UCSD-AML1 (cell line): ENCODE results near the gene SNAP23.

Experiments used
- DNase-seq: peaks from one replicate; lab custom pipeline; 2025; ENCODE audit not compliant: unreplicated experiment; lab: John Stamatoyannopoulos, UW

The SNAP23 gene

DNA sequence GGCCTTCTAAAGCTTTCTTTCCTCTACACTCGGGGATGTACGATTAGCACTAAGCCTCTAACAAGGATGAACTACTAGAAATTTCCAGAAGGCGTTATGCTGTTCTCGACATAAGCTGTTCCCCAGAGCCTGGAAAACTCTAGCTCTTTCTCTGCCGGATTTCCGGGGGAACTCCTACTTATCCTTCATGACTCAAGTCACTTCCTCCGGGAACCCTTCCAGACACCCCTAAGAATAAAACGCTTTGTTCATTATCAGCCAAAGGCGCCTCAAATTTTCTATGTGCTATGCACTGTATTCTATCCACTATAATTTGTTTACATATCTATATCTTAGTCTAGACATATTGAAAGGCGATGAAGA is 455 bp upstream of the SNAP23 start:
- DNase-seq: peak; percentile 50

DNA sequence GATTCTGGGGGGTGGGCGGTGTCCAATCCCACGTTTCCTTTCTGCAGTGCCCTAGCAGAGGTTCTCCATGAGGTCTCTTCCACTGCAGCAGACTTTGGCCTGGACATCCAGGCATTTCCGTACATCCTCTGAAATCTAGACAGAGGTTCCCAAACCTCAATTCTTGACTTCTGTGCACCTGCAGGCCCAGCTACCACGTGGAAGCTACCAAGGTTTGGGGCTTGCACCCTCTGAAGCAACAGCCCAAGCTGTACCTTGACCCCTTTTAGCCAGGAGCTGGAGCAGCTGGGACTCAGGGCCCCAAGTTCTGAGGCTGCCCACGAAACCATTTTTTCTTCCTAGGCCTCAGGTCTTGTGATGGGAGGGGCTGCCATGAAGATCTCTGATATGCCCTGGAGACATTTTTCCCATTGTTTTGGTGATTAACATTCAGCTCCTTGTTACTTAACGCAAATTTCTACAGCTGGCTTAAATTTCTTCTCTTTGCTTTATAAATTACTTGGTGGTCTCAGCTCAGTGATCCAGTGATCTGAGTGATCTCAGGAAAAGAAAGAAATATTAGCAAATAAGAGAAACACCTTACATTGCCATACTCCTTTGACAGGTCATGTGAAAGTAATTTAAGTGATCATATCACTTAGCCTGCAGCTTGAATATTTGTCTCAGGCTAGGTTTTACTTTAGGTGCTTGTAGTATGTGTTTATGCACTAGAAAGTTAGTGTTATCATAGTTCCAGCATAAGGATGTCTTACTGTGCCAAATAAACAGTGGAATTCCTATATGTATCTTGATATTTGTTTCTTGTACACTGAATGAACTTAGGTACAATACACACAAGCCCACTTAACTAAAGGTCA is 3.0 kb downstream of the SNAP23 start:
- DNase-seq: no peak

DNA sequence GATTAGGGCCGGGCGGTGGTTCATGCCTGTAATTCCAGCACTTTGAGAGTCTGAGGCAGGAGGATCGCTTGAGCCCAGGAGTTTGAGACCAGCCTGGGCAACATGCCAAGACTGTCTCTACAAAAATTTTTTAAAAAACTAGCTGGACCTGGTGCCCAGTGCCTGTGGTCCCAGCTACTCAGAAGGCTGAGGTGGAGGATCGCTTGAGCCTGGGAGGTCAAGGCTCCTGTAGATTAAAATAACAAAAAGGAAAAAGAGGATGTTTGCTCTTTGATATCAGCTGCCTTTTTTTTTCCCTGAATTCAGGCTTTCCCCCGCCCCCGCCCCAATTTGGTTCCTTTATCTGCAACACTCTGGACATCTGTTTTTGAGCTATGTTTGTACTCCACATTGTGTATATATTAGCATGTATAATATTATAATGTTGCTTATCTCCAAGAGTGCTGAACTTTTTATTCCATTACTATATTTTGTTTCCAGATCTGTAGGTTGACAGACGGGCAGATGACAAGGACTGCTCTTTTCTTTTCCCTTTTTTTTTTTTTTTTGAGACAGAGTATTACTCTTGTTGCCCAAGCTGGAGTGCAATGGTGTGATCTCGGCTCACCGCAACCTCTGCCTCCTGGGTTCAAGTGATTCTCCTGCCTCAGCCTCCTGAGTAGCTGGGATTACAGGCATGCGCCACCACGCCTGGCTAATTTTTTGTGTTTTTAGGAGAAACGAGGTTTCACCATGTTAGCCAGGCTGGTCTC is 4.6 kb downstream of the SNAP23 start:
- DNase-seq: peak; percentile 59

DNA sequence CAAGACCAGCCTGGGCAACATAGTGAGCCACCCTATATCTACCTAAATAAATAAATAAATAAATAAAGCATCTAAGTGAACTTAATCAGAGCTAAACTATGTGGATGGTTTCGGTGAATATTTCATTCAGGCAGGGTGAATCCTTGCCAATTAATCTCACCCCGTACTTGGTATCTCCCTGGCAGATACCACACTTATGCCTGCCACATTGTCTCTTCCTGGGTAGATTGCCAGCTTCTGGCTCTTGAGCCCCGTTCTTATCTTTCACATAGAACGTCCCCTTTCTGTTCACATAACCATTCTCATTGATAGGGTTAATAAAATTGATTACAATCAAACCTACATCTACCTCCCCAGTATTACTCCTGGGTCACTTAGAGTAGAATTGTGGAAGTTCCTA is 7.0 kb downstream of the SNAP23 start:
- DNase-seq: no peak

DNA sequence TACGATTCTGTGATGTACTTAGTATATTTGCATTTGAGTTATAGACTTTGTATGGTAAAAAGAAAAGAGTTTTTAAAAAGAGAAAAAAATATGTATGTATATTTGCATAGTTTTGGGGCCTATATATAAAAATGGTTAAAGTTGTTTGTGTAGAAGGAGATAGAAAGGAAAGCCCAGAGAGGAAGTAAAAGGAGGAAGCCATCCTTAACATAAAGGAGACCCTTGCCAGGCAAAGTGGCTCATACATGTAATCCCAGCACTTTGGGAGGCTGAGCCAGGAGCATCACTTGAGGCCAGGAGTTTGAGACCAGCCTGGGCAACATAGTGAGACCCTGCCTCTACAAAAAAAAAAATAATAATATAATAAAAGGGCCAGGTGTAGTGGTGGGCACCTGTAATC is 8.4 kb downstream of the SNAP23 start:
- DNase-seq: no peak

DNA sequence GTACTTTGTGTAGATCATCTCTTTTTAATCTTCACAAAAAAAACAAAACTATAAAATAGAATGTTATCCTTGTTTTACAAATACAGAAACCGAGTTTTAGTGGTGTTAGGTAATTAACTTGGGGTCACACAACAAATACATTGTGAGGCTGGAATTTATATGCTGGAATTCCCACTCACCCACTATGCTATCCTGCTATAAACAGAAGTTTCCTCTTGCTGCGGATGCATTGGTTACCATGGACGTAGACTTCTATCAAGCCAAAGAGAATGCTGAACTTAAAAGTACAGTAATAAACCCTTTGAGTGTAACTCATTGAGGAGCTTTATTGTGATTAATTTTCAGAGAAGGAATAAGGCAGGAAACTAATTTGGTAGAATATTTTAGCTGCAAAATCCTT is 9.2 kb downstream of the SNAP23 start:
- DNase-seq: no peak

DNA sequence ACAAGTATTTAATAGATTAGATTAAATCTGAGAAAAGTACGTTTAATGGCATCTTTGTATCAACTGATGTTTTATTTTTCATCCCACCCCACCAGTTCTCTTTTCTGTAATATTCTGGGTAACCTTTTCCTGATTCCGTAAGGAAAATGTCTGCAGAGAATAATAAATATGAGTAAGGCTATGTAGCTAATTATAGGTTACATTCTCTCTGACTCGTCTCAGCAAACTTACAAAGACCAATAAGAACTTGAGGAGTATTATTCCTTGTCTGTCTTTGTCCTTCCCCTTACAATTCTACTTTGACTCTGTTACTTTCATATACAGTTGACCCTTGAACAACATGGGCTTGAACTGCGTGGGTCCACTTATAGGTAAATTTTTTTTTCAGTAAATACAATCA is 12.1 kb downstream of the SNAP23 start:
- no peak for DNase-seq

DNA sequence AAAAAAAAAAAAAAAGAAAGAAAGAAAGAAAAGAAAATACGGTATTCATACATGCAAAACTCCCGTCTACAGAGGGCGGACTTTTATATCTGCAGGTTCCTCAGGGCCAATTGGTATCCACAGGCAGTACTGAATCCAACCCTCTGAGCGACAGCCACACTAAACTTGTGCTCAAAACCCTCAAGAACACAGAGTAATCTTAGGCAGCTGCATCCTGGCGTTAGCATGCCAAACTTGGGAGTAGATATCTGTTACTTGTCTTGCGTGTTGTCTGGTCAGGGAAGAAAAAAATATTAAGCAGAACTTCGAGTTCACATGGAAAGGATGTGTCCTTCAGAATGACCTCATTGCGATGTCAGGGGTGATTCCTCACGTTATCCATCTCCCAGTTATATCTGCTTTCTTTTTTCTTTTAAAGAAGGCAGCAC is 12.8 kb downstream of the SNAP23 start:
- no peak for DNase-seq

DNA sequence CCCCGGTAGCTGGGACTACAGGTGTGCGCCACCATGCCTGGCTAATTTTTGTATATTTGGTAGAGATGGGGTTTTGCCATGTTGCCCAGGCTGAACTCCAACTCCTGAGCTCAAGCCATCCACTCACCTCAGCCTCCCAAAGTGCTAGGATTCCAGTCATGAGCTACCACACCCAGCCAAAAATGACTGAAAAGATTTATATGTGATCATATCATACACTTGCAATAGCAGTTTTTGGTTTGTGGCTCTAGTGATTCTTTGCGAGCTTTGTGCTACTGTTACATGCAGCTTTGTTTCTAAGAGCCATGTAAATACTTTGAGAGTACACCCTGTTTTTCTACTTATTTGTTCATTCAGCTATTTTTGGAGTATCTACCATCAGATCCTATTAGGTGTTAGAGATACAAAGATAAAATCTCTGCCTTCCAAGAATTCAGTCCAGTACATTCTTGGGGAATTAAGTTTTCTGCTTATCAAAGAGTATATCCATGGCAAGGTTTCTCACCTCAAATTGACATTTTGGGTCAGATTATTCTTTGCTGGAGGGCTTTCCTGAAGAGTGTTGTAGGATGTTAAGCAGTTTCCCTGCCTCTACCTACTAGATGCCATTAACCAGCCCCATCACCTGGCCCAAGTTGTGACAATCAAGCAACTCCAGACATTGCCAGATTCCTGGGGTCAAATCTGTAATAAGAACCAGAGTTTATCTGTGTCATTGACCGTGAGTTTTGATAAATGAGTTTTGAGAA is 15.0 kb downstream of the SNAP23 start:
- DNase-seq: no peak

DNA sequence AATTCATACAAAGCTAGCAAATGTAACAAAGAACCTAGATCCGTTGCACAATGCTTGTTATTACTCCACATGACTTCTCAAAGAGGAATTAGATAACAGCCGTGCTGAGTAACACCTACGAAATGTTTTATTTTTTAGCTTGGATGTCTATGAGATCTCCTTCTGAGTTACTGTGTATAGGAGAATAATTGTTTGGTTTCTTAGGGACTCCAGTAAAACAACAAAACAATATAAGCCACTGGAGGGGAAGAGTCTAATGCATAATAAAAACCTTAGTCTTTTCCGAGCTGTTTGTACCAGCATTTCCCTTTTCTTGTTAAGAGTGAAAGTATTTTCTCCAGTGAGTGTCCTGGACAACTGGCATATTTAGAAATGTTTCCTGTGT is 15.6 kb downstream of the SNAP23 start:
- no peak for DNase-seq

DNA sequence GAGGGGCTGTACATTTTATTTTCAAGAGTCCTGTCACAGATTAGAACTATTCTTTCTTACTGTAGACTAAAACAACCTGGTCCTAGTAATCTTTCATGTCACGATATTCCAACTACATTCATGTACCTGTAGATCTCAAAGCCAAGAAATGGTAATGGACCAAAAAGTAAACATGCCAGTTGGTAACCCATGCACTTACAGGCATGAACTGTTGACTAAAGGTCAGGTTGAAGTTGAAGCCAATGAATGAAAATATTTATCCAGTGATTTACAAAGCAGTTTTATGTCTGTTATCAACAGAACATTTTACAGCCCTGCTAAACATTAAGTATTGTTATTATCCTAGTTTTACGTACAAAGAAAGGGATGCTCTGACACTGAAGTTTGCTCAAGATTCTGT is 27.9 kb downstream of the SNAP23 start:
- DNase-seq: no peak

DNA sequence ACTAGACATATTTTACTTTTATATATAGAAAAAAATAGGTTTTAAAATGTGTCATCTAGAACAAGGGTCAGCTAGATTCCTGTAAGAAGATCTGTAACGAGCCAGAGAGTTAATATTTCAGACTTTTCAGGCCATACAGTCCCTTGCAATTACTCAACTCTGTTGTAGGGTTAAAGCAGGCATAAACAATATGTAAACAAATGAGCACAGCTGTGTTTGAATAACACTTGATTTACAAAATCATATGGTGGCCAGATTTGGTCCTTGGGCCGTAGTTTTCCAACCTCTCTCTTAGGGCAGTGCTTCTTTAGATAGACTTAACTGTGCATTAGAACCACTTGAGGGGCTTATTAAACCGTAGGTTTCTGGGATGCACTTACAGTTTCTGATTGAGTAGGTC is 33.5 kb downstream of the SNAP23 start:
- DNase-seq: no peak

DNA sequence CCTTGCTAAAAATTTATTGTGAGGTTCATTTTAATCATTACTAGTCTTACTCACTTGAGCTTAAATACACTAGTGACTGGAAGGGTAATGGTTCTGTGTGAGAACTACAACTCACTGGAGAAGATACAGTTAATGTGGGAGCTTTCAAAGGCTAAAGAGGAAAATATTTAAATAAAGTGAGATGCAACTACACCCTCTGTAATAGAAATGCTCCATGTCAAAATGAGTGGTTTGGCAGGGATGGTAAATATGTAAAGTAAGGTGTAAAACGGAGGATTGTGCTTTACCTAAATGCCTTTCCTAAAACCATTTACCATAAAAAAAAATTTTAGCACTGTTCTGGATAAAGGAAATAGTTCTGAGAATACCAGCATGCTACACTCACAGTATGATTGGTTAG is 37.8 kb downstream of the SNAP23 start:
- DNase-seq: no peak

DNA sequence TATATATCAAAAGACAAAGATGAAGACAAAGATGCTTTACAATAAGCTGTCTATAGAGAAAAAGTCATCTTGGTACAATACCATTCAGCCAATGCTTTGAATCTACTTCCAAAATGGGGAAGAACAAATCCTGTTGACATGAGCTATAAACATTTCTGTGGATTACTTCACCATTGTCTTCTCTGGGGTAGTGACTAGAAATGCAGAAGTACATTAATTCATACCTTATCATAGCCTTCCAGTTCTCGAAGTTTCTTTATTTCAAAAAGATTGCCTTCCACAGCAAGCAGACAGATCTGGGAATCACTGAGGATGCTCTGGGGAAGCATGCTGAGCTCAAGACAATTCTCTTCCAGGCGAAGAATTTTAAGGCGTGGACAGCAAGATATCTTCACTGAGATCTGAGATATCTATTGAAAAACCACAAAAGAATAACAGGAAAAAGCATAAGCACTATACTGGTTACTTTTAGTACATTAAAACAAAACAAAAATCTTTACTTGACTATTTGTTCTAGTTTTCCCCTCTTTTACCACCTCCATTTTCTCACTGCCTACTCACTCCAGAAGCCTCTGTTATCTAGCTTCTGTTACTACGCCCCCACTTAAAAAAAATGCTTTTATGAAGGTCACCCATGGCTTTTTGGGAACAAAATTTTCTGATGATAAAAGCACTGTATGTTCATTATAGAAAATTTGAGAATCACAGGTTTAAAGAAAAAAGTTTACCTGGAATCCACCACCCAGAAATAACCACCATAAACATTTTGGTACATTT is 49.6 kb downstream of the SNAP23 start:
- no peak for DNase-seq

DNA sequence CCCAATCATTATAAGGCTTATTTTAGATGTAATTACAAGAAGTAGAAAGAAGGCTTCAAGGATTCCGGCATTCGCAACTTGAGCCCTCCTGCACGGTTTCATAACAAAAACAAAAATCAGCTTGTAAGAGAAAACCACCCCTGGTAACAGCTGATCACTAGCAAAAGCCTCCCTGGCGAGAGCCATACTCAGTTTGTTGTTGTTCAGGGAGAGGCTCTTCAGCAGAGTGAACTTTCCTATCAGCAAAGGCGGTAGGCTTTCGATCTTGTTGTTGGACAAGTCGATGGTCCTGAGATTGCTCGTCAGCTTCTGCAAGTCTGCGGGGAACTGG is 52.4 kb downstream of the SNAP23 start:
- DNase-seq: no peak

DNA sequence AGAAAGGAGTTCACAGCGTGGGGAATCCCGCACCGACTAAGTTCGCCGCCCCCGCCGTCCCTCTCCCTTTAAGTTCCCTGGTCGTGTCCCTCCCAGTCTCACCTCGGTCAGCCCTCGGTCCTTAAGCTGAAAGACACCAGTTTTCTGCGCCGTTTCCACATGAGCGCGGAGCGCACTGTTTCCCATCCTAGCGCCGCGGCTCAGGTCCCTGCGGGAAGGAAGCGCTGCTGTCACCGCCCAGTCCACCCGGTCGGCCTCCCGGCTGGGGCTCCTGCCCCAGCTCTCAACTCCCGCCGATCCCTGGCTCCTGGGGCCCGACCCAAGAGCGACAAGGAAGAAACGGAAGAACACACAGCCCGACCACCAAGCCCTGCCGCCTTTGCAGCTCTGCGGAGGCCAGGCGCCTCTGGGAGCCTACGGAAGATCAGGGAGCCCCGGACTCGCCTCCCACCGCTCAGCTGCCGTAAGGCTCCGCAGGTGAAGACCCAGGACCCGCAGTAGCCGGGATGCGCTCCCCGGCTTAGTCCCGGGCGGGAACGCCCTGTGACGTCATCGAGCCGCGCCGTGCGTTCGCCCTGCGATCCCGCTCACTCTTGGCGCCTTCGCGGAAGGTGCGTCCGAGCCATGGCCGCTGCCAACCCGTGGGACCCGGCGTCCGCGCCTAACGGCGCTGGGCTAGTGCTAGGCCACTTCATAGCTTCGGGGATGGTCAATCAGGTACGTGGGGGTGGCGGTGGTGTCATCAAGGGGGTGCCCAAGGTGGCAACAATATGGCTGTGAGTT is 53.0 kb downstream of the SNAP23 start, which contains the start of the genes HAUS2 and LRRC57:
HAUS2 (plus strand) TSS at position 590 of the 783 bp plus-strand sequence; CDS start at position 625, 35 bp downstream.
LRRC57 (minus strand) TSS at position 545 of the 783 bp plus-strand sequence; CDS start at position 186, 359 bp downstream.
- DNase-seq: peak; percentile 89

DNA sequence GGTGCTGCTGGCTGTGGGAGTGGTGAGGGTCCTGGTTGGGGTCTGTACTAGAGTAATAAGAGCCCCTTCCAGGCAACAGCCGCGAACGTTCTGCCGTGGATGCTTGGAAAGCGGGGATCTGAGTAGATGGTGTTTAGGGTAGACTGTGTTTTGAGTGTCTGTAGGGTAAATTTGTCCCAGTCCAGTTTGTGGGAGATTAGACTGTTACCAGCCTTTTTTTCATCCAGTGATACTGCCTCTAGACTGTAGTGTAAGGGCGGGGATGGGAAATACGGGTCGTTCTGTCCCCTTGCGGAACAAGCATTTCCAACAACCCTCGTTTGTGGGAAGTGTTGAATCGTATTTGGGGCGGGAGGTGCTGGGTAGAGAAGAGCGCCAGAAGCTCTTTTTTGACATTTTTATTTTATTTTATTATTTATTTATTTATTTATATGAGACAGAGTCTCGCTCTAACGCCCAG is 53.6 kb downstream of the SNAP23 start:
- no peak for DNase-seq

DNA sequence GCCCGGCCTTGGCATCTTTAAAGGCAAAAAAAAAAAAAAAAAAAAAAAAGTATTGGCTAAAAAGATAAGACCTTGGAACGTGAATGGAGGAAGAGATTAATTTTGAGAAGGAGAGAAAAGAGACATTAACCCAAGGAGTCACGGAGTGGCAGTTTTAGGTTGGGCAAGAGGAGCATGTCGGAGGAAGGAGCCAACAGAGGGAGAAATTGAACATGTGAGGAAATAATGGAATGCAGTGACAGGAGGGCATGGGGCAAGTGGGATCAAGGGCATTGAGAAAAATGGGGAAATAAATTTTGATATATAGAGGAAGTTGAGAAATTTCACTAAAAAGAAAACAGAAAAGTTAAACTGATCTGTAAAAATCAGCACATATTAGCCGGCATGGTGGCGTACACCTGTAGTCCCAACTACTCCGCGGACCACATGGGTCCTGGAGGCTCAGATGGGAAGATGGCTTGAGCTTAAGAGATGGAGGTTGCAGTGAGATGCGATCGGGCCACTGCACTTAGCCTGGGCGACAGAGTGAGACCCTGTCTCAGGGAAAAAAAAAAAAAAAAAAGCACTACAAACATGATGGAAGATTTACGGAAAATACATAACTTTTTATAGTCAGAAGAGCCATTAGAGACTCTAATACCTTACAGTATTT is 54.4 kb downstream of the SNAP23 start:
- no peak for DNase-seq

DNA sequence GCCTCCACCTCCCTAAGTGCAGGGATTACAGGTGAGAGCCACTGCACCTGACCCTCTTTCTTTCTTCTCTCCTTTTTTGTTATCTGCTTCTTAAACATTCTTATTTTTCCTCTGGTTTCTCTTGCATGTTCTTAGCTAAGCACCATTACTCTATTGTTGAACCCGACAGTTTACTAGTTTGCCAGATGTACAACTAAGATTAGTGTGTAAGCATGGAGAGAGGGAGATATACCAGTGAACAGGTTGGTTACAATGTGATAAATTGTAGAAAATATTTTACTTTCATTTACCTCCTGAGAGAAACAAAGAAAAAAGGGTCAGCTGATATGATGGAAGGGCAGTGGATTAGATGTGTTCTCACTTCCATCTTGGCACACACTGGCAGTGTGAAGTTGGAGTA is 58.1 kb downstream of the SNAP23 start:
- DNase-seq: no peak
